GM10248 (cell line): ENCODE data around the gene DUT.

Experiments used
- CTCF ChIA-PET: fragments of 300-600 bp; sonication (Branson Sonifier 250); formaldehyde crosslinking; extraction: SDS; loops from one replicate; lab custom pipeline; 2021; ENCODE audit warnings: antibody characterized with exemption; lab: Yijun Ruan, JAX
- POLR2A ChIA-PET: fragments of 350-650 bp; sonication (Branson Sonifier 250); formaldehyde crosslinking; extraction: SDS; loops from one replicate; lab custom pipeline; 2020; ENCODE audit warnings: antibody characterized with exemption; lab: Yijun Ruan, JAX
- DNase-seq: peaks from one replicate; pipeline ENCODE4 v3.0.0; 2012; ENCODE audit errors: extremely low spot score
- CTCF ChIP-seq: IDR thresholded peaks from 2 replicates; pipeline ENCODE4 v1.5.1; 2012; ENCODE audit warnings: mild to moderate bottlenecking, low read depth; ENCODE audit errors: extremely low read depth, missing control alignments, control extremely low read depth

The DUT gene

GRCh38 chr15:48370460-48370859 lies 39.2 kb downstream of the DUT start:
- ChIA-PET CTCF (interaction anchor here (1.3 to 3.4 kb wide), 3 partner anchors 10 to 18 kb away, joined by 3 to 16 read pairs (median 14); no protein-coding TSS in a partner anchor), POLR2A (no interaction called here)
- DNase-seq = no peak
- TF ChIP-seq CTCF = no peak

- no peak for TF ChIP-seq CTCF
- no peak for DNase-seq
- ChIA-PET POLR2A (no interaction called here), CTCF (interaction anchor here (1.1 to 1.3 kb wide), 2 partner anchors 9 to 14 kb away, joined by 3 read pairs; no protein-coding TSS in a partner anchor)
Observed at GRCh38 chr15:48371550-48371949, 40.3 kb downstream of the DUT start.

DNA sequence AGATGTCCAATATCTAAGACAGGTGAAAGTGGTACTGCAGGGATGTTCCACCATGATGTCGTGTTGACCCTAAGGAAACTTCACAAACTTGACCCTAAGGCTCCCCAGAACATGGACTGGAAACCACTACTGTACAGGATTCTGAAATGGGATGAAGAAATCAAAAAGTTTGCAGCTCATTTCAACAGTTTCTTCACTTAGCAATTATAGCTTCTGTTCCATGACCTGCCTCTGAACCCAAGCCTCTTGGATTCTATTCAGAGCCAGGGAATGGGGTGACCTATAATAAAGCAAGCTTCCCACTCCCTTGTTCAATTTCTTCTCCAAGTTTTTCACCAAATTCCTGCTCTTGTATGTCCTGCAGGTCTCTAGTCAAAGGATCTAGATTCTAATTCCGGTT lies 40.7 kb downstream of the DUT start:
- ChIA-PET CTCF (interaction anchor here (1.1 kb wide), 1 partner anchor 14 kb away, joined by 3 read pairs; no protein-coding TSS in a partner anchor), POLR2A (no interaction called here)
- DNase-seq = no peak
- TF ChIP-seq CTCF = no peak

DNA sequence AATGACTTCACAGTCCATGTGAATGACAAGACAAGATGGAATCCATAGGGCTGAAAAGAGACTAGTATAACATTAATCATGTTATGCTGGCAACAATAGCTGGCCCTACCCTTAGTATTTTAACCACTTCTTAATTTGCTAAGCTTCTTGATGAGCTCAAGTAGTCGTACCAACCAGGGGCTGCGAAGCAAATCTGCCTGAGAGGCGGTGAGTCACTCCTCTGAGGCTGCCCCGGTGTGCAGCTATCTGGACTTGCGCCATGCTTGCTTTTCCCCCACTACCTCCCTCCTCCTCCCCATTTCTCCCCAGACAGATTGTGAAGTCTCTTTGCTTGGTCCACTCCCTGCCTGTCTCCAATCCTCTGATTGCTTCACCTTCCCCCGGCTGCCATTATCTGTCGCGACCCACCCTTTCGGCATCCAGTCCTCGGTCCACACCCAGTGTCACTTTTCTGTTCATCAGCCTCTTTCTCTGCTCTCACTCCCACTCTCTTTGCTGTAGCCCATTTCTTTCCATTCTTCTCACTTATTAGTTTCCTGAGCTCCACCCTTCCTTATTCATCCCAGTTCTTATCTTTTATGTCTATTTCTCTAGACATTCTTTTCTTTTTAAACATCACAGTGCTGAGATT lies 42.7 kb downstream of the DUT start:
- ChIA-PET POLR2A (no interaction called here), CTCF (interaction anchor here (0.7 to 2.3 kb wide), 3 partner anchors 9 to 22 kb away, joined by 3 to 6 read pairs (median 3); no protein-coding TSS in a partner anchor)
- TF ChIP-seq CTCF = no peak
- no peak for DNase-seq

GRCh38 chr15:48374472-48374871 lies 43.2 kb downstream of the DUT start:
- CTCF ChIA-PET = interaction anchor here (0.8 to 2.3 kb wide), 5 partner anchors 10 to 32 kb away, joined by 3 to 6 read pairs (median 6); no protein-coding TSS in a partner anchor
- no peak for DNase-seq
- no peak for TF ChIP-seq CTCF
- POLR2A ChIA-PET = no interaction called here

- DNase-seq = no peak
- TF ChIP-seq CTCF = no peak
- CTCF ChIA-PET = interaction anchor here (1.3 to 2.3 kb wide), 4 partner anchors 9 to 23 kb away, joined by 3 to 6 read pairs (median 6); no protein-coding TSS in a partner anchor
- POLR2A ChIA-PET = no interaction called here
Observed at GRCh38 chr15:48375767-48376166, 44.5 kb downstream of the DUT start.
